WERI-Rb-1 (cell line): ENCODE data around the gene EEIG1.

ENCODE experiments used
- DNase-seq: peaks from one replicate; pipeline ENCODE4 v3.0.0-alpha.2; 2020
- H3K27ac ChIP-seq: fragments of 250-450 bp; sonication (Bioruptor Pico); 2 replicates; pipeline ENCODE4 v1.5.1; 2020; ENCODE audit warnings: mild to moderate bottlenecking, moderate library complexity
- H3K27me3 ChIP-seq: fragments of 250-450 bp; sonication (Bioruptor Pico); 2 replicates; pipeline ENCODE4 v1.5.1; 2021; ENCODE audit warnings: mild to moderate bottlenecking, low read depth, moderate library complexity; ENCODE audit not compliant: insufficient read depth, severe bottlenecking
- H3K36me3 ChIP-seq: fragments of 250-450 bp; sonication (Bioruptor Pico); 2 replicates; pipeline ENCODE4 v1.5.1; 2020; ENCODE audit warnings: mild to moderate bottlenecking, moderate library complexity
- H3K4me3 ChIP-seq: 2 replicates; pipeline ENCODE4 v1.5.1; 2011; ENCODE audit warnings: low read depth, mild to moderate bottlenecking, control low read depth, low read length
- H3K9me3 ChIP-seq: fragments of 250-450 bp; sonication (Bioruptor Pico); 2 replicates; pipeline ENCODE4 v1.5.1; 2021; ENCODE audit warnings: mild to moderate bottlenecking, moderate library complexity; ENCODE audit not compliant: severe bottlenecking
- CTCF ChIP-seq: IDR thresholded peaks from 2 replicates; pipeline ENCODE4 v1.5.1; 2011; ENCODE audit warnings: low read depth, mild to moderate bottlenecking, control low read depth, inconsistent platforms, low read length

The EEIG1 gene

GRCh38 chr9:127959398-127959797, 21.4 kb downstream of the EEIG1 start:
- Histone ChIP-seq H3K36me3 (peaks cover 19% of the 10 kb centered on the region; the same call in 1 of the 2 replicates), H3K27ac (no peak overlapping the region), H3K4me3 (no peak overlapping the region), H3K9me3 (peaks cover 3% of the 10 kb centered on the region), H3K27me3 (no peaks in the 10 kb centered on the region)
- DNase-seq = no peak
- TF ChIP-seq CTCF = no peak

DNA sequence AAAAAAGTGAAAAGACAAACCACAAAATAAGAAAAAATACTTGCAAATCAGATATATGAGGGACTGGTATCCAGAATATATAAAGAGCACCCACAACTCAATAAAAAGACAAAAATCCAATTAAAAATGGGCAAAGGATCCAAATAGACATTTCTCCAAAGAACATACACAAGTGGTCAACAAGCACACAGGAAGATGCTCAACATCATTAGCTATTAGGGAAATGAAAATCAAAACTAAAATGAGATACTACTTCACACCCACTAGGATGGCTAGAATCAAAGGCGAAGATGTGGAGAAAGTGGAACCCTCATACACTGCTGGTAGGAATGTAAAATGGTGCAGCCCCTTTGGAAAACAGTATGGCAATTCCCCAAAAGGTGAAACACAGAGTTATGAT, 22.1 kb downstream of the EEIG1 start:
- Histone ChIP-seq H3K9me3 (peaks cover 3% of the 10 kb centered on the region), H3K27ac (no peak overlapping the region), H3K4me3 (no peak overlapping the region), H3K36me3 (peaks cover 17% of the 10 kb centered on the region; the same call in 1 of the 2 replicates), H3K27me3 (no peaks in the 10 kb centered on the region)
- DNase-seq = no peak
- TF ChIP-seq CTCF = no peak

DNA sequence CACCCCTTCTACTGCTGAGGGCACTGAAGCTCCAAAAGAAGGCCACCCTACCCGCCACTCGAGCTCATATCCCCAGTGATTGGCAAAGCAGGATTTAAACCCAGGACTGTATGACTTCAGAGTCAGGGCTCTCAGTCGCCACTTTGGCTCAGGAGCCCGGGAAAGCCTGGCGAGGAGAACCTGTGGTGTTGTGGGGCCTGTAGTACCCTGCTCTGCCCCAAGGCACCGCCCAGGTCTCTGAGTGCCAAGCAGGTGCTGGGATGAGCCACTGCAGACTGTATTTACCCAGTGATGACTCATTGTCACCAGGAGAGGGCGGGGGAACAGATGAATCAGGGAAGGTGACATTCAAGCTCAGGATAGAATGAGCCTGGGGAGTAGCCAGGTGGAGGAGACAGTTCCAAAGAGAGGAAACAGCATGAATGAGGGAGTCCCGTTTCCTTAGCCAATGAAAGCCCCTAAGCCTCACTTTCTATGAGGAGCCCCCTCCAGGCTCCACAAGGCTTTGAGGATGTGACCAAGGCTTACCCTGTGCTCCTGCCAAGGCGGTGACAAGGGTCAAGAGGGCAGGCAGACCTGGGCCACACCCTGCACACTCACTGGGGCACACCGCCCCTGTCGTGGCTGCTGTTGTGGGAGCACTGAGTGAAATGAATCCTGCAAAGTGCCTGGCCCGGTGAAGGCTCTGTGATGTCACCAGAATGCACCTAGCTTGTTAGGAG, 25.3 kb downstream of the EEIG1 start:
- Histone ChIP-seq H3K36me3 (peaks cover 16% of the 10 kb centered on the region), H3K9me3 (peaks cover 3% of the 10 kb centered on the region), H3K4me3 (no peak overlapping the region), H3K27ac (no peak overlapping the region), H3K27me3 (no peaks in the 10 kb centered on the region)
- peak; percentile 83 for DNase-seq
- TF ChIP-seq CTCF = peak; percentile 70

DNA sequence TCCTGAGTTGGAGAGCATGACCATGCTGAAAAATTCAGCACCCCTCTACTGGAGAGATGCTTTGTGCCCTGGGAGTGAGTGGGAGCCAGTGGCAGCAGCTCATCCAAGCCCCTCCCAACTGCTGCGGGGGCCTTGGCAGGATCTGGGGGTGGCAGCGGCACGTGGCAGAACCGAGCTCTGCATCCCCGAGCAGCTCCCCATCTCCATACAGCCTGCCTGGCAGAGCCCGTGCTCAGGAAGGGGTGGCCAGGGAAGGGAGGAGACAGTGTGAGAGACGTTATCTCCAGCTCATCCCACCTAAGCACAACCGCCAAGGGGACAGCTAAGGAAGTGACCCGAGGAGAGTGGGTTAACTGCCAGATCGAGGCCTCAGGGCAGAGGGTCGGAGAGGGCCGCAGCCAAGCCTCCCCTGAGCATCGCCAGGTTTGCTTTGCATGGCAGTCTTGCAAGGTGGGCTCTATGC, 25.9 kb downstream of the EEIG1 start:
- Histone ChIP-seq H3K27ac (no peak overlapping the region), H3K4me3 (no peak overlapping the region), H3K27me3 (no peaks in the 10 kb centered on the region), H3K36me3 (peaks cover 21% of the 10 kb centered on the region), H3K9me3 (peaks cover 3% of the 10 kb centered on the region)
- no peak for DNase-seq
- TF ChIP-seq CTCF = no peak

GRCh38 chr9:127953768-127954505, 26.9 kb downstream of the EEIG1 start:
- no peak for TF ChIP-seq CTCF
- Histone ChIP-seq H3K27me3 (no peaks in the 10 kb centered on the region), H3K4me3 (no peak overlapping the region), H3K27ac (no peak overlapping the region), H3K36me3 (peaks cover 13% of the 10 kb centered on the region), H3K9me3 (peaks cover 3% of the 10 kb centered on the region)
- no peak for DNase-seq
